ENCODE measurements around the gene SPRY1. TPM values are rescaled to one million over a fixed set of nuclear protein-coding genes. Genes with fewer than 3 reads are reported as not detected.

SPRY1 gene
- total RNA-seq, 1 experiment from 2014 or later = not detected

DNA sequence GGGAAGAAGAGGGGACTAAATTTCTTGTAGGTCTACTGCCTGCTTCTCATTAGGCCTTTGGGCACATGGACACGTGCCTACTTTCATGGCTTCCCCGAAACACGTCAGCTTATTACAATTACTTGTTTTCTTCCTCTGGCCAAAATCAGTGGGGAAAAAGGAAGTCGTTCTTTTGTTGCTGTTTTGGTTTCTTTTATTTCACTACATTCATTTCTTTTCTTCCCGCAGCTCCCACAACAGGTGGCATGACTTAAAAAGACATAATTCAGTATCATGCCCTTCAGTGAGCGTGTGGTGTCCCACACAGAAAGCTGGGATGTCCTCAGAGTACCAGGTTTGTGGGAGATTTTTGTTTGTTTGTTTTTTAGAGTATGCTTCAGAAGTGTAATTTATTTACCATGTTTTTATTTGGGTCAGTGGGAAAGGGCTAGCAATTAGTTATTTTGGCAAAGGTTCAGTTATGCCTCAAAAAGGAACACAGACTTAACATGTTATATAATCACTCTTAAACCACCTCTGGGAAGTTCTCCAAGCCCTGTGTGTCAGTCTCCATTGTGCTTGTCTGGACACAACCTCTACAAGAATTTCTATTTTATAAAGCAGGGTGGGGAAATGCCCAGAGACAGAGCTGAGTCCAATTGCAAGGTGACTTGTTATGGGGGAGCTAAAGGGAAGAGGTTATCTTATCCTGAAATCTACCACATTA is 44.2 kb upstream of the SPRY1 start:
- Histone ChIP-seq H2AFZ (ENCODE audit: low read length) (no peak overlapping the region), H3K9me2 (replicated peaks; ENCODE audit: insufficient read depth, low read length) (no peaks in the 10 kb centered on the region), H3K27me3 (ENCODE audit: low read length) (no peaks in the 10 kb centered on the region), H4K20me1 (ENCODE audit: insufficient read depth, low read depth, low read length) (no peaks in the 10 kb centered on the region), H3K4me1 (ENCODE audit: low read length) (no peaks in the 10 kb centered on the region), H3K27ac (ENCODE audit: low read length) (no peak overlapping the region), H3K4me2 (ENCODE audit: low read depth, low read length, poor library complexity, severe bottlenecking) (no peak overlapping the region), H3K4me3 (ENCODE audit: low read length) (no peak overlapping the region), H3K9me3 (ENCODE audit: low read length) (no peaks in the 10 kb centered on the region), H3K79me2 (ENCODE audit: low read length) (no peaks in the 10 kb centered on the region), H3K36me3 (ENCODE audit: insufficient read depth, low read length) (no peaks in the 10 kb centered on the region), H3K9ac (ENCODE audit: low read length) (no peak overlapping the region)
- DNase-seq = no peak

DNA sequence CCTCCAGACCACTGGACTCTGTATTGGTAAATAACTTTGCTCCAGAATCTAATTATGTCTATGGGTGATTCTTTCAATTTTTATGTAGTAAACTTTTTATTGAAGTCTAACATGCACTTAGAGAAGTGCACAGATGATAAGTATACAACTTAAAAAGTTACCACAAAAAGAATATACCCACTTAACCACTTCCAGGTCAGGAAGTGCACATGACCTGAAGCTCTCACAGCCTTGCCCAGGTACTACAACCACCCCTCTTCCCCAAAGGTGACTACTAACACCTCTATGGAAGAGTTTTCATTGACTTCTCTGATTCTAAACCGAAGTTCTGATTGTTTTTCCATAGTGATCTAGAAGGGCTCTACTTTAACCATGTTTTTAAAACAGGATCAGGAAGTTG is 43.6 kb upstream of the SPRY1 start:
- no peak overlapping the region for H3K9ac ChIP-seq (ENCODE audit: low read length)
- H3K4me1 ChIP-seq (ENCODE audit: low read length) = no peaks in the 10 kb centered on the region
- no peaks in the 10 kb centered on the region for H4K20me1 ChIP-seq (ENCODE audit: insufficient read depth, low read depth, low read length)
- no peaks in the 10 kb centered on the region for H3K79me2 ChIP-seq (ENCODE audit: low read length)
- H3K4me3 ChIP-seq (ENCODE audit: low read length) = no peak overlapping the region
- no peak overlapping the region for H3K27ac ChIP-seq (ENCODE audit: low read length)
- no peaks in the 10 kb centered on the region for H3K36me3 ChIP-seq (ENCODE audit: insufficient read depth, low read length)
- DNase-seq = no peak
- no peaks in the 10 kb centered on the region for H3K9me2 ChIP-seq (replicated peaks; ENCODE audit: insufficient read depth, low read length)
- no peaks in the 10 kb centered on the region for H3K9me3 ChIP-seq (ENCODE audit: low read length)
- H2AFZ ChIP-seq (ENCODE audit: low read length) = no peak overlapping the region
- no peaks in the 10 kb centered on the region for H3K27me3 ChIP-seq (ENCODE audit: low read length)
- H3K4me2 ChIP-seq (ENCODE audit: low read depth, low read length, poor library complexity, severe bottlenecking) = no peak overlapping the region

DNA sequence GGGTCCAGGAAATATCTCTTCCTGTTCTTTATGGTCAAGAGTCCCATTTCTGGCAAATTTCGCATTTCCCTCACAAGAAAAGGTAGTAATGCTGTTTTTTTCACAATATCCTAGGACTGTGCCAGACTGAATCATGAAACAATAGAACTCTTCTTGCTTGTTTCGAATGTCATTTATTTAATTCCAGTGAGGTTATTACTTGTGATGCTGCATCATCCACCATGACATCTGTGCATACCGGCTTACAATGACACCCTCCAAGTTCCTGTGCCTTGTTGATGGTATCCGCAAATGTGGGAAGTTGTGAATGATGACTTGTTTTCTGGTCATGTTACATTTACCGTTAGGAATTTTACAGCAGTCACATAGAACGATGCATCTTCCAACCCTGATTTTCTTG is 42.9 kb upstream of the SPRY1 start:
- no peak overlapping the region for H3K27ac ChIP-seq (ENCODE audit: low read length)
- H3K79me2 ChIP-seq (ENCODE audit: low read length) = no peaks in the 10 kb centered on the region
- no peak for DNase-seq
- no peaks in the 10 kb centered on the region for H4K20me1 ChIP-seq (ENCODE audit: insufficient read depth, low read depth, low read length)
- no peaks in the 10 kb centered on the region for H3K9me2 ChIP-seq (replicated peaks; ENCODE audit: insufficient read depth, low read length)
- H3K4me2 ChIP-seq (ENCODE audit: low read depth, low read length, poor library complexity, severe bottlenecking) = no peak overlapping the region
- H3K4me3 ChIP-seq (ENCODE audit: low read length) = no peak overlapping the region
- H3K9ac ChIP-seq (ENCODE audit: low read length) = no peak overlapping the region
- H3K36me3 ChIP-seq (ENCODE audit: insufficient read depth, low read length) = no peaks in the 10 kb centered on the region
- no peaks in the 10 kb centered on the region for H3K4me1 ChIP-seq (ENCODE audit: low read length)
- no peak overlapping the region for H2AFZ ChIP-seq (ENCODE audit: low read length)
- no peaks in the 10 kb centered on the region for H3K9me3 ChIP-seq (ENCODE audit: low read length)
- no peaks in the 10 kb centered on the region for H3K27me3 ChIP-seq (ENCODE audit: low read length)

DNA sequence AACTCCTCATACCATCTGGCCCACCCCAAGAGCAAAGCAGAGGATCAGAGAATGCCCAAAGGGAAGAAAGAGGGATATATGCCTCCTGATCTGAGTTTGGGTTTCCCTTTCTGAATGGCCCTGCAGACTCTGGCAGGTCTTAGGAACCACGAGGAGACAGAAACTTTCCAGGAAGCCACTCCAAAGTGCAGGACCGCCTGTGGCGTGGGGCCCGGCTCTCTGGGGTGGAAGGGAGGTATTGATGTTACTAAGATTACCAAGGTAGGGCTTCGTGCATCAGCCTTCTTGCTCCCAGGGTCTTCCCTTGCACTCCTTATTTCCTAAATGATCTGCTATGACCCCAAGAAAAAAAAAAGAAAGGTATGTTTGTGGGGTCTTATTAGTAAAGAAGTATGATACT is 41.9 kb upstream of the SPRY1 start:
- H3K27me3 ChIP-seq (ENCODE audit: low read length) = no peaks in the 10 kb centered on the region
- H3K4me1 ChIP-seq (ENCODE audit: low read length) = no peaks in the 10 kb centered on the region
- DNase-seq = no peak
- H4K20me1 ChIP-seq (ENCODE audit: insufficient read depth, low read depth, low read length) = no peaks in the 10 kb centered on the region
- no peak overlapping the region for H3K4me3 ChIP-seq (ENCODE audit: low read length)
- H2AFZ ChIP-seq (ENCODE audit: low read length) = no peak overlapping the region
- no peak overlapping the region for H3K27ac ChIP-seq (ENCODE audit: low read length)
- H3K36me3 ChIP-seq (ENCODE audit: insufficient read depth, low read length) = no peaks in the 10 kb centered on the region
- H3K9ac ChIP-seq (ENCODE audit: low read length) = no peak overlapping the region
- H3K9me2 ChIP-seq (replicated peaks; ENCODE audit: insufficient read depth, low read length) = no peaks in the 10 kb centered on the region
- no peaks in the 10 kb centered on the region for H3K79me2 ChIP-seq (ENCODE audit: low read length)
- no peaks in the 10 kb centered on the region for H3K9me3 ChIP-seq (ENCODE audit: low read length)
- H3K4me2 ChIP-seq (ENCODE audit: low read depth, low read length, poor library complexity, severe bottlenecking) = no peak overlapping the region

DNA sequence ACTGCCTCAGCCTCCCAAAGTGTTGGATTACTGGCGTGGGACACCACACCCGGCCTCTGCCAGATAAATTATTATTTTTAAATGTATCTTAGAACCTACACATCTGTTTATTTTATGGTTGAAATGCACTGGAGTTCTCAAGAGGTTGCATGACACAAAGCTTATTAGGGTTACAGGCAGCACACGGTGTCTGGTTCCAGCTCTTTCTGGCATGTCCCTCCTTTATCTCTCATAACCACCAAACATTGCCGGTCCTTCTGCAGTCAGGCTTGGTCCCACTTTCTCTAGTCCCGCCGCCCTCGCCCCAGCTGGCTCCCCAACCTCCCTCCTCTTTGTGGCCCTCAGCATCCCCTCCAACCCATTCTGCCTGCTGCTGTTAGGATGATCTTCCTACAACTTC is 39.7 kb upstream of the SPRY1 start:
- no peak overlapping the region for H3K4me3 ChIP-seq (ENCODE audit: low read length)
- no peak for DNase-seq
- no peaks in the 10 kb centered on the region for H4K20me1 ChIP-seq (ENCODE audit: insufficient read depth, low read depth, low read length)
- no peaks in the 10 kb centered on the region for H3K9me3 ChIP-seq (ENCODE audit: low read length)
- H3K27me3 ChIP-seq (ENCODE audit: low read length) = no peaks in the 10 kb centered on the region
- no peaks in the 10 kb centered on the region for H3K36me3 ChIP-seq (ENCODE audit: insufficient read depth, low read length)
- no peak overlapping the region for H3K9ac ChIP-seq (ENCODE audit: low read length)
- H3K9me2 ChIP-seq (replicated peaks; ENCODE audit: insufficient read depth, low read length) = no peaks in the 10 kb centered on the region
- no peak overlapping the region for H2AFZ ChIP-seq (ENCODE audit: low read length)
- H3K4me2 ChIP-seq (ENCODE audit: low read depth, low read length, poor library complexity, severe bottlenecking) = no peak overlapping the region
- H3K79me2 ChIP-seq (ENCODE audit: low read length) = no peaks in the 10 kb centered on the region
- no peaks in the 10 kb centered on the region for H3K4me1 ChIP-seq (ENCODE audit: low read length)
- H3K27ac ChIP-seq (ENCODE audit: low read length) = no peak overlapping the region

DNA sequence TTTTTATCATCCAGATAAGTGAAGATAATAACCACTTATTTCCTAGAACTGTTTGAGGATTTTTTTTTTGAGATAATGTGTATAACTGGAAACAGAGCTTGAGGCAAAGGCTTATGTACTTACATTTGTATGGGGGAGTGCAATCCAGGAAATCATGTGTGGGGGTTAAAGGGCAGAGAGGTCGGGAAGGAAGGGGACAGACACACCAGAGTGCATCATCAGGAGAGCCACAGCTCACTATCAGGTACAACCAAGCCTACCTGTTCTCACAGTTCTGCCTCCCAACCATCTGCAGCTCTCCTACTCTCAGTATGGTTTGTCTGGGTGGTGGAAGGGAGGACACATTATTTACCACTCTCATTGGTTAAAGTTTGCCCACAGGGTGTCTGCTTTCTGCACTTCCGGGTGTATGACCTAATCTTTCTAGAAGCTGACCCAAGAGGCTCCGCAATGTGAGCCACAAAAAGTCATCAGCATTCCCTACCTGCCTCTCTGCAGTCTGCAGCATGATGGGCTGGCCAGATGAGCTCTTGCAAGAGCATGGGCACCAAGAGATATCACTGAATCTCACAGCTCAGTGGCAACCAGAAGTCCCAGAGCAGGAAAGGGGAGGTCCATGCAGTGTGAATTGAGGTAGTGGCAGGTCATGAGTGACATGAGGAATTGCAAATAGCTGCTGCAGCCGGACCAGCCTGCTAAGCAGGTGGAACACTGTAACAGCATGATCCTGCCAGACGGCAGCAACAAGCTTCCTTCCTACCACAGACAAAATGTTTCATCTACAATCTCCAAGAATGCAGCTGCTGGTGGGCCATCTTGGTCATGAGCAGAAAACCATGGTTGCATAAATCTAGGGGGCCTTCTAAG is 36.9 kb upstream of the SPRY1 start:
- Histone ChIP-seq H4K20me1 (ENCODE audit: insufficient read depth, low read depth, low read length) (no peaks in the 10 kb centered on the region), H3K9me2 (replicated peaks; ENCODE audit: insufficient read depth, low read length) (no peaks in the 10 kb centered on the region), H3K79me2 (ENCODE audit: low read length) (no peaks in the 10 kb centered on the region), H3K4me3 (ENCODE audit: low read length) (no peak overlapping the region), H3K9me3 (ENCODE audit: low read length) (no peaks in the 10 kb centered on the region), H3K4me2 (ENCODE audit: low read depth, low read length, poor library complexity, severe bottlenecking) (no peak overlapping the region), H2AFZ (ENCODE audit: low read length) (peak overlapping the region; percentile 18; the same call in 1 of the 2 replicates), H3K27ac (ENCODE audit: low read length) (no peak overlapping the region), H3K9ac (ENCODE audit: low read length) (no peak overlapping the region), H3K27me3 (ENCODE audit: low read length) (no peaks in the 10 kb centered on the region), H3K4me1 (ENCODE audit: low read length) (peaks cover 15% of the 10 kb centered on the region), H3K36me3 (ENCODE audit: insufficient read depth, low read length) (no peaks in the 10 kb centered on the region)
- DNase-seq = no peak

DNA sequence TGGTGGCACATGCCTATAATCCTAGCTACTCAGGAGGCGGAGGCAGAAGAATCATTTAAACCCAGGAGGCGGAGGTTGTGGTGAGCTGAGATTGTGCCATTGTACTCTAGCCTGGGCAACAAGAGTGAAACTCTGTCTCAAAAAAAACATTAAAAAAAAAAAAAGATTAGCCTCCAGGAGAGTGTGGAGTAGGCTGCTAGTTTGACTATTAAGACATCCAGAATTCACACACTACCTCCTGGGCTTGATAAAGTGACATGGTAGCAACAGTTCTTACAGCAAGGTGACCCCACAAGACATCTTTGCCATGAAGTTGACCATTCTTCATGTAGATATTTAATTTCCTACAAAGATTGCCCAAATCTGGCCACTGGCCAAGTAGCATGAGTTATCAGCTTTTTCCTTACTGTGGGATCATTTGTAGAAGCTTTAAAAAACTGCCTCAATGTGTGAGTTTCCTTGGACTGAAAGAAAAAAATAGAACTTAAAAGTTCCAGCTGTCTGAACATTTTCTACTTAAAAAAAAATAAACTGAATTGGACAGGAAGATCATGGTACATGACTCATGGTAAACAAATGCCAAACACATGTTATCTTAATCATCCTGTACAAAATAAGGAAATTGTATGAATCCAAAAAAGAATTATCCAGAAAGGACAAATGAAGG is 35.3 kb upstream of the SPRY1 start:
- H3K9me3 ChIP-seq (ENCODE audit: low read length) = no peaks in the 10 kb centered on the region
- H3K36me3 ChIP-seq (ENCODE audit: insufficient read depth, low read length) = no peaks in the 10 kb centered on the region
- no peak overlapping the region for H3K4me3 ChIP-seq (ENCODE audit: low read length)
- no peaks in the 10 kb centered on the region for H3K9me2 ChIP-seq (replicated peaks; ENCODE audit: insufficient read depth, low read length)
- no peak for DNase-seq
- no peaks in the 10 kb centered on the region for H3K79me2 ChIP-seq (ENCODE audit: low read length)
- no peak overlapping the region for H3K9ac ChIP-seq (ENCODE audit: low read length)
- peaks cover 15% of the 10 kb centered on the region for H3K4me1 ChIP-seq (ENCODE audit: low read length)
- H4K20me1 ChIP-seq (ENCODE audit: insufficient read depth, low read depth, low read length) = no peaks in the 10 kb centered on the region
- H2AFZ ChIP-seq (ENCODE audit: low read length) = no peak overlapping the region
- H3K27me3 ChIP-seq (ENCODE audit: low read length) = no peaks in the 10 kb centered on the region
- H3K27ac ChIP-seq (ENCODE audit: low read length) = no peak overlapping the region
- no peak overlapping the region for H3K4me2 ChIP-seq (ENCODE audit: low read depth, low read length, poor library complexity, severe bottlenecking)

DNA sequence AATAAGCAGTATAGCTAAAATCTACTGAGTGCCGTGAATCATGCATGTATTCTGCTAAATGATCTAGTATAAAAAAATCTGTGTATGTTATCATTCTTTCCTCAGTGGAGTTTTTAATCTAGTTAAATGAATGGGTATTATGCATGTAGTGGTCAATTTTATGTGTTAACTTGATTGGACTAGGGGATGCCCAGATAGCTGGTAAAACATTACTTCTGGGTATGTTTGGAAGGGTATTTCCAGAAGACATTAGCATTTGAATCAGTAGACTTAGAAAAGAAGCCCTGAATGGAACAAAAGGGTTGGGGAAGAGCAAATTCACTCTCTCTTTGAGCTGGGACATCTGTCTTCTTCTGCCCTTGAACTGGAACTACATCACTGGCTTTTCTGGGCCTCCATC is 34.5 kb upstream of the SPRY1 start:
- H3K4me1 ChIP-seq (ENCODE audit: low read length) = peaks cover 15% of the 10 kb centered on the region

More for the DNA sequence above, 34.5 kb upstream of the SPRY1 start:
- Histone ChIP-seq H3K27ac (ENCODE audit: low read length) (no peak overlapping the region), H3K9me2 (replicated peaks; ENCODE audit: insufficient read depth, low read length) (no peaks in the 10 kb centered on the region), H3K9me3 (ENCODE audit: low read length) (no peaks in the 10 kb centered on the region), H2AFZ (ENCODE audit: low read length) (no peak overlapping the region), H3K79me2 (ENCODE audit: low read length) (no peaks in the 10 kb centered on the region), H3K36me3 (ENCODE audit: insufficient read depth, low read length) (no peaks in the 10 kb centered on the region), H4K20me1 (ENCODE audit: insufficient read depth, low read depth, low read length) (no peaks in the 10 kb centered on the region), H3K4me3 (ENCODE audit: low read length) (no peak overlapping the region), H3K27me3 (ENCODE audit: low read length) (no peaks in the 10 kb centered on the region), H3K9ac (ENCODE audit: low read length) (no peak overlapping the region), H3K4me2 (ENCODE audit: low read depth, low read length, poor library complexity, severe bottlenecking) (no peak overlapping the region)
- DNase-seq = no peak

Data from Karpas-422 (cell line).